Loucy (cell line): ENCODE measurements around the gene TLNRD1.

ENCODE experiments used
- CTCF ChIP-seq: fragments of 200-600 bp; sonication (generic); conservative IDR thresholded peaks from 2 replicates; pipeline ENCODE4 v1.5.1; 2014; ENCODE audit warnings: mild to moderate bottlenecking, antibody characterized with exemption, low read length
- EZH2phosphoT487 ChIP-seq: fragments of 200-600 bp; IDR thresholded peaks from 2 replicates; pipeline ENCODE4 v1.6.1; 2018; ENCODE audit warnings: antibody characterized with exemption, mild to moderate bottlenecking, moderate library complexity, borderline replicate concordance

GRCh38 chr15:81030301-81030750 lies 29.6 kb downstream of the TLNRD1 start:
- TF ChIP-seq CTCF (no peak), EZH2phosphoT487 (no peak)
